C4-2B (cell line): ENCODE measurements around the gene NLRP5.

ENCODE experiments used
- ZFX ChIP-seq: fragments of 450-650 bp; IDR thresholded peaks from 2 replicates; pipeline ENCODE4 v1.6.1; 2017
- TF ChIP-seq, protein P1 (sequence below): fragments of 450-650 bp; conservative IDR thresholded peaks from 2 replicates; pipeline ENCODE4 v1.5.1; 2017; ENCODE audit warnings: mild to moderate bottlenecking

DNA sequence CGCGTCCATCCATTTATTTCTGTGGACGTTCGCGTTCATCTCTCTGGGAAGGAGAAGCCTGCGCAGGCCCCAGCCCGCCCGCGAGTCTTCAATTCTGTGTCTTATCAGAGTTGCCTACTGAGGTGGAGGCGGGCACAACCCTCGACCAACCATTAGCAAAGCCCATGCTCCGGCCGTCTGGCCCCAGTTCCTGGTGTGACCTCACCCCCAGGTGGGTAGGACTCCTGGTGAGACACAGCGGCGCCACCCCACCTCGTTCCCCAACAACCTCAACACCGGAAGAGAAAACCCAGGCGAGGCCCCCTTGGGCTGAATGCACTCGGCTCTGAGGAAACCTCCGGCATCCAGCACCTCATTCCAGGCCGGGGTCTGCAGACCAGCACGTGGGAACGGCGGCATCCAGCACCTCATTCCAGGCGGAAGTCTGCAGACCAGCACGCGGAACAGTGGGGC is 119.8 kb downstream of the NLRP5 start:
- TF ChIP-seq, protein P1, sequence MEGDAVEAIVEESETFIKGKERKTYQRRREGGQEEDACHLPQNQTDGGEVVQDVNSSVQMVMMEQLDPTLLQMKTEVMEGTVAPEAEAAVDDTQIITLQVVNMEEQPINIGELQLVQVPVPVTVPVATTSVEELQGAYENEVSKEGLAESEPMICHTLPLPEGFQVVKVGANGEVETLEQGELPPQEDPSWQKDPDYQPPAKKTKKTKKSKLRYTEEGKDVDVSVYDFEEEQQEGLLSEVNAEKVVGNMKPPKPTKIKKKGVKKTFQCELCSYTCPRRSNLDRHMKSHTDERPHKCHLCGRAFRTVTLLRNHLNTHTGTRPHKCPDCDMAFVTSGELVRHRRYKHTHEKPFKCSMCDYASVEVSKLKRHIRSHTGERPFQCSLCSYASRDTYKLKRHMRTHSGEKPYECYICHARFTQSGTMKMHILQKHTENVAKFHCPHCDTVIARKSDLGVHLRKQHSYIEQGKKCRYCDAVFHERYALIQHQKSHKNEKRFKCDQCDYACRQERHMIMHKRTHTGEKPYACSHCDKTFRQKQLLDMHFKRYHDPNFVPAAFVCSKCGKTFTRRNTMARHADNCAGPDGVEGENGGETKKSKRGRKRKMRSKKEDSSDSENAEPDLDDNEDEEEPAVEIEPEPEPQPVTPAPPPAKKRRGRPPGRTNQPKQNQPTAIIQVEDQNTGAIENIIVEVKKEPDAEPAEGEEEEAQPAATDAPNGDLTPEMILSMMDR, result no peak
- TF ChIP-seq ZFX, result no peak
